GM10248 (cell line): ENCODE measurements around the gene KLHL3.

Source experiments
- CTCF ChIA-PET: fragments of 300-600 bp; sonication (Branson Sonifier 250); formaldehyde crosslinking; extraction: SDS; loops from one replicate; lab custom pipeline; 2021; ENCODE audit warnings: antibody characterized with exemption; lab: Yijun Ruan, JAX
- POLR2A ChIA-PET: fragments of 350-650 bp; sonication (Branson Sonifier 250); formaldehyde crosslinking; extraction: SDS; loops from one replicate; lab custom pipeline; 2020; ENCODE audit warnings: antibody characterized with exemption; lab: Yijun Ruan, JAX
- DNase-seq: peaks from one replicate; pipeline ENCODE4 v3.0.0; 2012; ENCODE audit errors: extremely low spot score
- TF ChIP-seq, protein P1 (sequence below): IDR thresholded peaks from 2 replicates; pipeline ENCODE4 v1.5.1; 2012; ENCODE audit warnings: mild to moderate bottlenecking, low read depth; ENCODE audit errors: extremely low read depth, missing control alignments, control extremely low read depth

The KLHL3 gene

DNA sequence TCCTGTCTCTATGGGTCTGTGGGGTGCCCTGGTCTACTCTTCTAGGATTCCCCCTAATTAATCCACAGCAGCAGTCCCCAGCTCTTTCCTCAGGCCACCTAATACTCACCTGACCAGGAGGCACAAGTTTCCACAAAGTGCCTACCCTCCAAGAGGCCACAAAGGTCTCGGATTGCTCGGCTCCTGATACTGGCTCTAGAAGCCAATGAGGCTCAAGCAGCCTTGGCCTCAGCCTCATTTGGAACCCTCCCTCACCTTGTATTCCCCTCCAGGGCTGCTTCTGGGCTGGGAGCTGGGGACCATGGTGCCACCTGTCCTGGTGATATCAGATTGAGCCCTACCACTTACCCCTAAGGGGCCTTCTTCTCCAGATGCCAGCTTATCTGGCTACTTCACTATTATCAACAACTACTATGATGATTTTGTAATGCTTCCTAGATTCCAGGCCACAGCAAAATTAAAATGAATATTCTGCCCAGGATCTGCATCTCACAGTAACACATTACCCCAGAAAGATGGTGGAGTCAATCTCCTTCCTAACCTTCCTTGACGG, 133.1 kb downstream of the KLHL3 start:
- ChIA-PET POLR2A (no interaction called here), CTCF (interaction anchor here (1.0 kb wide), 1 partner anchor 27 kb away, joined by 3 read pairs; no protein-coding TSS in a partner anchor)
- DNase-seq, result no peak
- TF ChIP-seq, protein P1, sequence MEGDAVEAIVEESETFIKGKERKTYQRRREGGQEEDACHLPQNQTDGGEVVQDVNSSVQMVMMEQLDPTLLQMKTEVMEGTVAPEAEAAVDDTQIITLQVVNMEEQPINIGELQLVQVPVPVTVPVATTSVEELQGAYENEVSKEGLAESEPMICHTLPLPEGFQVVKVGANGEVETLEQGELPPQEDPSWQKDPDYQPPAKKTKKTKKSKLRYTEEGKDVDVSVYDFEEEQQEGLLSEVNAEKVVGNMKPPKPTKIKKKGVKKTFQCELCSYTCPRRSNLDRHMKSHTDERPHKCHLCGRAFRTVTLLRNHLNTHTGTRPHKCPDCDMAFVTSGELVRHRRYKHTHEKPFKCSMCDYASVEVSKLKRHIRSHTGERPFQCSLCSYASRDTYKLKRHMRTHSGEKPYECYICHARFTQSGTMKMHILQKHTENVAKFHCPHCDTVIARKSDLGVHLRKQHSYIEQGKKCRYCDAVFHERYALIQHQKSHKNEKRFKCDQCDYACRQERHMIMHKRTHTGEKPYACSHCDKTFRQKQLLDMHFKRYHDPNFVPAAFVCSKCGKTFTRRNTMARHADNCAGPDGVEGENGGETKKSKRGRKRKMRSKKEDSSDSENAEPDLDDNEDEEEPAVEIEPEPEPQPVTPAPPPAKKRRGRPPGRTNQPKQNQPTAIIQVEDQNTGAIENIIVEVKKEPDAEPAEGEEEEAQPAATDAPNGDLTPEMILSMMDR, result no peak

DNA sequence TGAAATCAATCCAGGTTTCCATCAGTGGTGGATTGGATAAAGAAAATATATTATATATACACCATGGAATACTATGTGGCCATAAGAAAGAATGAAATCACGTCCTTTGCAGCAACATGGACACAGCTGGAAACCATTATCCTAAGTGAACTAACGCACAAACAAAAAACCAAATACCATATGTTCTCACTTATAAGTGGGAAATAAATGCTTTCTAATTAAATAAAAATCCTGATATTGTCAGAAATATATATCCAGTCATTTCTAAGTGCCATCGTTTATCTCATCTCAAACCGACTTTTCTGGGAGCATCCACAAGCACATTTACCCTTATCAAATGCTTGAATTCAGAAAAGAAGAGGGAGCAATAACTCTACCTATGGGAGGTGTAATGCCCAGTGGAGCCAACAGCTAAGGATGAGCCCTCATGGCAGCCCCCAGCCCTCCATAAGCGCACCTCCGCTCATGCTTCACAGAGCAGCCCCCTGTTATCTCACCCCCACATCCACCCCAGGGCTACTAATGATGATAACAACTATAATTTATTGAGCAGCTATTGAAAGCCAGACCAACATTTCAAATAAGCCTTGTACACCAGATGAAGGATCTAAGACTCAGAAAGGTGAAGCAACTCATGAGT, 135.0 kb downstream of the KLHL3 start:
- ChIA-PET CTCF (interaction anchor here (0.7 kb wide), 1 partner anchor 80 kb away, joined by 3 read pairs; no protein-coding TSS in a partner anchor), POLR2A (no interaction called here)
- TF ChIP-seq, protein P1, result no peak
- DNase-seq, result no peak

DNA sequence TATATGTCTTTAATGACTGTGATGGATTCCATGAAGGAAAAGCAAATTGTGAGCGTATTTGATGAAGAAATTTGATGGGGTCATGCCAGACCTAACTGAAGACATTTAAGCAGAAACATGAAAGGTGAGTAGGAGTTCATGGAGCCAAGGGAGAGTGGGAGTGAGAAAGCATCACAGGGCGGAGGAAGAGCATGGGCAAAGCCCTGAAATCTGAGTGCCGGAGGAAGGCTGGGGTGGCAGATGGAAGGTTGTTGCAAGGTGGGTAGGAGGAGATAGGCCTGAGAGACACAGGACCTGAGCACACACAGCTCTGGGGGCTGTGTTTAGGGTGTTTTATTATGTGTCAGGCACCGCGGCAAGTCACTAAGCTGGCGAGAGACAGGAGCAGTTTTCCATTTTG, 136.4 kb downstream of the KLHL3 start:
- TF ChIP-seq, protein P1, result no peak
- ChIA-PET POLR2A (no interaction called here), CTCF (no interaction called here)
- no peak for DNase-seq

DNA sequence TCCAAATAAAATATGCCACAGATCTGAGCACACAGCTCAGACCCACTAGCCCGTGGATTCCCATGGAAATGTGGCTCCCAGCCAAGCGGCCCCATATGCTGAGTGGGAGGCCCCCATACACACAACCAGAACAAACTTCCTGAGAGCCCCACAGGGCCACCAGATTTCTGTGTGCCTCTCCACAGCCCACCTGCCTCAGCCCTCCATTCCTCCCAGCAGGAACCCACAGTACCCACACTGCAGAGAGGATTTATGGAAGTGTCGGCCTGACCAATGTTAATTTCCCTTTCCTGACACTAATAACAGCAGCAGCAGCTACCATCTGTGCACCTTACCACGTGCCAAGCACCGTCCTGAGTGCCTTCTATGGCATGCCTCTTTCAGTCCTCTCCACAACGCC, 137.5 kb downstream of the KLHL3 start:
- ChIA-PET CTCF (no interaction called here), POLR2A (no interaction called here)
- DNase-seq, result no peak
- TF ChIP-seq, protein P1, result no peak

DNA sequence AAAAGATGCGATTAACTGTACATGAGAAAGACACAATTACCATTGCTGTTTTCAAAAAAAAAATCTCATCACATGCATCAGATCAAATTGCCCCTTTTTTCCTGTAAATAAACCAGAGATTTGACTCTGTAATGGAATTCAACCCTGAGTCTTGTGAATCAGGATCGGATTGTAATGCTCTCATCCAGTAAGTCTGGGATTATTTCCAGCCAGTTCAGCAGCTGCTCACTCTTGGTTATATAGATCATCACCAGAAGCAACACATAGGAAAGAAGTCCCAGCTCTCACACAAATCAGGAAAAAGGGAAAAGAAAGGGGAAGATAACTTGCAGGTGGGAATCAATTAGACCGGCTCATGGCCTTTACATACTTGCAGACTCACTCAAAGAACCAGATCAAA, 138.9 kb downstream of the KLHL3 start:
- TF ChIP-seq, protein P1, result no peak
- ChIA-PET CTCF (no interaction called here), POLR2A (no interaction called here)
- DNase-seq, result no peak

DNA sequence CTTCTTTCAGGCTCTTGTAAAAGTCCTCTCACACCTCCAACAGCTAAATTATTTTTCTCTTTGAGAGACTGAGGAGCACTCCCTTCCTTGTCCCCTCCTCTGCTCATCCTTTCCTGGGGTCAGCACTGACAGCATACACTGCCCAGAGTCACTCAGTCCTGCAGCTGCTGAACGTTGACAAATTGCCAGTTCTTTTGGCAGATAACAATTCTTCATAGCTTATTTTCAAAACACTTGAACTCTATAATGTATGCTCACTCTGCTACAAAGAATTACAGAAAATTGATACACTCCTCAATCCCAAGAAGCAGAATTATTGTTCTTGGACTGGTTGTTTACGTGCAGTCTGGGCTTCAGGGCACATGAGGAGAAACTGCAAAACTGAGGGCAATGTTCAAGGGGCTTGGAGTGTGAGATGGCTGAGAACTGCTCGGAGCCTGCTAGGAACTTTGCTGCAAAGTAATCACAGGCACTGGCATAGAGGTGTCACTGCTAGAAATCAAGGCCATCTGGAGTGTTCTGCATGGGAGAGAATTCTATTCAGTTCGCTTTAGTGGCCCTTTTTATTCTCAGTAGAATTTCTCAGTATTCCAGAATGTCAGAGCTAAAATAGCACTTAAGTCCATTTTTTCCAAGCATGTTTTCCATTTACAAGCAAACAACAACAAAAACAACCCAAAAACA, 140.4 kb downstream of the KLHL3 start:
- ChIA-PET POLR2A (no interaction called here), CTCF (interaction anchor here (1.6 kb wide), 1 partner anchor 10 kb away, joined by 5 read pairs; no protein-coding TSS in a partner anchor)
- no peak for DNase-seq
- TF ChIP-seq, protein P1, result no peak
